Pulmonary artery endothelial cell (primary cell): ENCODE measurements around the gene SEMA4G. TPM values are rescaled to one million over a fixed set of nuclear protein-coding genes. Genes with fewer than 3 reads are reported as not detected.

ENCODE experiments used
- DNase-seq: peaks from one replicate; pipeline ENCODE4 v3.0.0-alpha.2; 2011; ENCODE audit warnings: low read depth, low spot score
- total RNA-seq: library from RNA; depleted of rRNA; stranded (reverse); fragments of >200 nt; gene quantifications from 2 replicates; pipeline ENCODE4 v1.2.3, GENCODE V29; 2014

Gene SEMA4G
- total RNA-seq, 1 donor from 2014 or later: 0.79 TPM

DNA sequence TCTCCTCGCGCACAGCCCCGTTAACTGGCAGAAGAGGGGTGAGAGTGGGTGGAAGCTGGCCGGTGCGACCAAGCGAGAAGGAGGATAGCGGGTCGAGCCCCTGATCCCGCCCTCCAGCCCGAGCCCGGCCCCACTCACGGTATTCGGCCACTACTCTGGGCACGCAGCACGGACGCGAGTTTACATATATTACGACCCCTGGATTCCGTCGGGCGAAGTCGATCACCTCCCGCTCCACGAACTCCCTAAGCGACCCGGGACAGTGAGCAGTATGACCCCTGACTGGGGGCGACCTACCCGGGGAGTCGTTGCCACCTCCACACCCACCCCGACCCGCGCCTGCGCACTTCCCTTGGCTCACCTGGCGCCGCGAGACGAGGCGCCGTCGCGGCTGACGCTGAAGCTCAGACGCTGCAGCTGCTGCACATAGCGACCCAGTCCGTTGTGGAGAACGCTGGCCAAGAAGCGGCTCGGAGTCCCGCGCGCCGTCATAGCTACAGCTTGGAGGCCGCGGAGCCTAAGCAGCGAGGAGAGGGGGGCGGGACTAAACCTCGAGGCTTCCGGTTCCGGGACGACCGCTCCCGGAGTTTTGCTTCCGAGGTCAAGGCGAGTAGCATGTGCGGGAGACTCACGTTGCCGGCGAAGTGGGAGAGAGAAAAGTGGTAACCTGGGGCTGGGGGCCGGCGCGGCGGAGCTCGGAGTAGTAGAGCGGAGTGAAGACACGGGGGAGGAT is 17.8 kb downstream of the SEMA4G start, which contains the start of the genes MRPL43 and TWNK:
TSS of gene MRPL43 (minus strand) at position 546 of the 733 bp plus-strand sequence. CDS start at position 492, 54 bp downstream.
TSS of gene TWNK (plus strand) at position 592 of the 733 bp plus-strand sequence. CDS start 668 bp downstream, outside the sequence.
- no peak for DNase-seq

DNA sequence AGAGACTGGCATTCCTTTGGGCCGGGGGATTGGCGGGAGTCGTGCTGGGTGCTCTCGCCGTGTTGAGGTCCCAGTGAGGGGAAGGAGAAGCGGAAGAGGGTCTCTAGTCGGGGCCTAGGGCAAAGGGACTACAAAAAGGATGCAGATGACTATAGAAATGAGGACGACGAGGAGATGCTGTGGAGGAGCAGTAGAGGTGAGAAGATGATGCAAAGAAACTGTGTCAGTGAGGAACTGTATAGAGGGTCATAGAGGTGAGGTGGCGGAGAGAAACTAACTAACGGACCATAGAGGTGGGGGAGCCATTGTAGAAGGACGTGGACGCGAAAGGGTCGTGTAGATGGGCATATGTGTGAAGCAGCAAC is 18.4 kb downstream of the SEMA4G start:
- DNase-seq: no peak

DNA sequence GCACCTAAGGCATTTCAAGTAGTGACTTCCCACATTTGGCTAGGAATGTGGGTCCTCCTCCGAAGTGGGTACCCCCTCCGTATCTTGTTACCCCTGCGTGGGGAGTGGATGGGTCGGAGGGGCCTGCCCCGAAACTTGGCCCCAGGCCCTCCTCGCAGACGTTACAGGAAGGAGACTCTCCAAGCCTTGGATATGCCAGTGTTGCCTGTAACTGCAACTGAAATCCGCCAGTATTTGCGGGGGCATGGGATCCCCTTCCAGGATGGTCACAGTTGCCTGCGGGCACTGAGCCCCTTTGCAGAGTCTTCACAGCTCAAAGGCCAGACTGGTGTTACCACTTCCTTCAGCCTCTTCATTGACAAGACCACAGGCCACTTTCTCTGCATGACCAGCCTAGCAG is 18.9 kb downstream of the SEMA4G start:
- DNase-seq: no peak

DNA sequence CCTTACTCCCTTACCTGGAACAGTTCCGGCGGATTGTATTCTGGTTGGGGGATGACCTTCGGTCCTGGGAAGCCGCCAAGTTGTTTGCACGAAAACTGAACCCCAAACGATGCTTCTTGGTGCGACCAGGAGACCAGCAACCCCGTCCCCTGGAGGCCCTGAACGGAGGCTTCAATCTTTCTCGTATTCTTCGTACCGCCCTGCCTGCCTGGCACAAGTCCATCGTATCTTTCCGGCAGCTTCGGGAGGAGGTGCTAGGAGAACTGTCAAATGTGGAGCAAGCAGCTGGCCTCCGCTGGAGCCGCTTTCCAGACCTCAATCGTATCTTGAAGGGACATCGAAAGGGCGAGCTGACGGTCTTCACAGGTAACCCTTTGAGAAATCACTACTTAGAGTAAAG is 19.8 kb downstream of the SEMA4G start:
- no peak for DNase-seq

DNA sequence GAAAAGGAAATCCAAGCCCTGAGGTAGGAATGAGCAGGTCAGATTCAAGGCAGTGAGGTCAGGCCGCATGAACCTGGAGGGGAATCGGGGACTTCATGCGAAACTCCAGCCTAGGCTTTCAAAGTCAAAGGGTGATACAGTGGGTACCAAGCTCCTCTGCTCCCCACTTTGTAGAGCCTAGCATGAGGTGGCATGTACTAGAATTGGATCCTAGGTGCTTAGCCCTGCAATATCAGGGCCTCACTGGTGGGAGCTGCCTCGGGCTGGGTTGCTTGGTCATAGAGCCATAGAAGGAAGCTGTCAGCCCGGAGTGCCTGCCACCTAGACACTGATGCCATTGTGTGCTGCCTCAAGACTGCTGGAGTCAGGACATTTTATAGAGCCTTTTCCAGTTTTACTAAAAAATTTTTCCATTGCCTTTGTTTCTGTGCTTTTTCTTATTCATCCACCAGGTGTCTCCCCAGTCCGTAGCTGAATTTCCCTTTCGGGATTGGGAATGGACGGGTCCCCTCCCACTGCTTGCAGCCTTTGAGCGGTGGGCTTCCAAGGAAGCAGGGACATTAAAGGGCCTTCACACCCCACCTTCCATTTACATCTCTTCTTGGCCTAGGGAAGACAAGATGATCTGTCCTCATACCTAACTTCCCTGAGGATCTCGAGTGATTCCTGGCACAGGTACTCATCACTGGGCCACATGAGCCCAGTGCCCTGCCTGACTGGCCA is 24.8 kb downstream of the SEMA4G start:
- DNase-seq: no peak

DNA sequence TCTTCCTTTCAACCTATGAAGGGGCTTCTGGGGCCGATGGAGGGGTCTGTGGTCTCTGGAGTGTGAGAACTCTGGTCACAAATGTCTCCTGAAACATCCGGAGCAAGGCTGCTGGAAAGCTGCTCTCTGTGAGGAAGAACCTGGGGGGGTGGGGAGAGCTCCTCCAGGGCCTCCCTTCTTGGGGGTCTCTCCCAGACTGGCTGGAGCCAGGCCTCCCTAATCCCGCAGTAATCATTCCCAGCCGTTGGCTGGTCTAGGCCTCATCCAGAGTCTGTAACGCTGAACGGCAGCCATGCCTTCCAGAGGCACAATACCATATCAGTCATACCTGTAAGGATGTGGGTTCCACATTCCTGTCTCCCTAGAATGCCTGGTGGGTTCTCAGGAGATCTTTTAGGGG is 25.9 kb downstream of the SEMA4G start:
- DNase-seq: no peak

DNA sequence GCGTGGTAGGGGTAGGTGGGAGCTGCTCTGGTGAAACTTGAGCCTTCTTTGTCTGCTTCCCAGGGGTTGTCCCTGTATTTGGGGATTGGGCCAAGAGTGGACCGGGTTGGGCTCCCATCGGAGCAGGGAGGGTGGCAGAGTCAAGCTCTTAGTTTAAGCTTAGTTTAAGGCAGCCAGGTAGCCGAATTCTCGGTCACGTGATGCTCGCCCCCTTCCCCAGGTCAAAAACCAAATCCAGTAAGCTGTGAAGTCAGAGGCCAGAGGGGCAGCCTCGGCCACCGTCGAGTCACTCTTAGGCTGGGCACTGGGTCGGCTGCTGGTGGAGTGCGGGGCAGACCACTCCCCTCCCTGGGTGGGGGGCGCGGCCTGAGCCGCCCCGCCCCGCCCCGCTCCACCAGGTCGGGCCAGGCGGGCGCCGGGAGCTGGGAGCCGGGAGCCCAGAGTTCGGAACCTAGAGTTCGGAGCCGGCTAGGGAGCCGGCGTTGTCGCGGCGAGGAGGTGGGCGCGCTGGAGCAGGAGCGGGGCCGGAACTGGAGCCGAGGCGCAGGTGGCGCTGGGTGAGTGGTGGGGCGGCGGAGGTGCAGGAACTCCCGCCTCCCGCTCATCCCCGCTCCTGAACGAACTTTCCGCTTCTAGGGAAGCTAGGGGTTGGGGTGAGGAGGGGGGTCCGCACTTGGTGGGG is 27.5 kb downstream of the SEMA4G start:
- no peak for DNase-seq

DNA sequence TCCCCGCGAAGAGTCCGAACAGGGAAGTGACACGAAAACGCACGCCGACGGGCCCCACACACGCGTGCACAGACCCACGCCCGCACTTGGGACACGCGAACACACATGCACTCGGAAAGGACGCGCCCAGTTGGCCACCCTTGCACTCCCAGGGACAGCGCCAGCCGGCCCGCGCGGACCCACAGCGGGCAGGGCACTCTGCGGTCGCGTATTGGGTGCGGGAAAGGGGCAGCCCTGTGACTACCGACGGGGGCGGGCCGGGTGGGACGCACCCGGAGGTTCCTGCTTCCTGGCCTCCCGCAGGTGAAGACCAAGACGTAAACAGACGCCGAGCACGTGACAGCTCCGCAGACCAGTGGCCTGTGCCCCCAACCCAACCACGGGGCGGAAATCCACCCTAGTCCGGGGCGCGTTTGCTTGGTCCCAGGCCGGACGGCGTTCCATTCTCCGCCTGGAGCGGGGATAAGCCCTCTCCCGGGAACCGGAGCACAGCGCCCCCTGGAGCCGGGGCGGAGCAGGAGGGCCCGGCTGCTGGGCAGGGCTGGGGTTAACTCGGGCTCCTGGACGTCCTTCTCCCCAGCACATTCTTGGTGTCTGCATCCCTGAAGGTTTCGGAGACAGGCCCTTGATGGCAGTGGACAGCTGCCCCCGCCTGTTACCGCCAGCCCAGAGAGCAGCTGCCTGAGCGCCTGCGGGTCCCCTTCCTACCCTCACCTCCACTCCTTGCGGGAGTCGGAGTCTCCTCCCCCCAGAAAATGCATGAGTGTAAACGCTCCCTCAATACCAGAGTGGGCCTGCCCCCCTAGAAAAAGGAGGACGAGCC is 28.3 kb downstream of the SEMA4G start:
- DNase-seq: no peak

DNA sequence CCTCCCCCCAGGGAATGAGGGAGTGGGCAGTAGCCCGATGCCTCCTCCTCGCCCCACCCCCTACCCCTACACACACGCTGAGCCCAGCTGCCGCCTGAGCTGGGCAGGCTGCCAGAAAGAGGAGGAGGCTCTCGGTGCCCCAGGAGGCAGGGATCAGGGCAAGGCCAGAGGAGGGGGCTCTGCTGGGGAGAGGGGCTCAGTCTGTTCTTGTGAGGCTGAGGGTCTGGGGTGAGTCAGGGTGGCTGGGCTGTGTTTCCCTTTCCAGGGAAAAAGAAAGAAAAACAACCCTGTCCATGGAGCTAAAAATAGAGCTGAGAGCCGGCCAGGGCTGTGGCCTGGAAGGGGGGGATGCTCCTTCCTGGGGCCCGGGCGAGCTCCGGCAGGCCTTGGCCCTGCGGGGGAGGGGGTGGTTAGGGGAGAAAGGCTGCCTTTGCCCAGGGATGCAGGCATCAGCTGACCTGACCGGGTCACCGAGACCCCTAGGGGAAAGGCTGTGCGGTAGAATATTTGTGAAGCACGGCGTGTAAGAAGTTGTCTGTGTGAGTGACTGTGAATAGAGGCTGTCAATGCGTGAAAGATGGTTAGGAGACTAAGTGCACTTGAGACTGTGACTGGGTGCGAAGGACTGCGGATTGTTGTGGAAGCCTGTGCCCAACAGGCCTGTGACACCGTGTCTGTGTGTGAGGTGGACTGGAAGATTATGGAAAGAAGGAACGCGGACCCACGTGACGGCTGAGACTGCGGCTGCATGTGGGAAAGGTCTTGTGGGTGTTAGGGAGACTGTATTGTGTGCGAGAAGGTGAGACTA is 29.1 kb downstream of the SEMA4G start:
- no peak for DNase-seq

DNA sequence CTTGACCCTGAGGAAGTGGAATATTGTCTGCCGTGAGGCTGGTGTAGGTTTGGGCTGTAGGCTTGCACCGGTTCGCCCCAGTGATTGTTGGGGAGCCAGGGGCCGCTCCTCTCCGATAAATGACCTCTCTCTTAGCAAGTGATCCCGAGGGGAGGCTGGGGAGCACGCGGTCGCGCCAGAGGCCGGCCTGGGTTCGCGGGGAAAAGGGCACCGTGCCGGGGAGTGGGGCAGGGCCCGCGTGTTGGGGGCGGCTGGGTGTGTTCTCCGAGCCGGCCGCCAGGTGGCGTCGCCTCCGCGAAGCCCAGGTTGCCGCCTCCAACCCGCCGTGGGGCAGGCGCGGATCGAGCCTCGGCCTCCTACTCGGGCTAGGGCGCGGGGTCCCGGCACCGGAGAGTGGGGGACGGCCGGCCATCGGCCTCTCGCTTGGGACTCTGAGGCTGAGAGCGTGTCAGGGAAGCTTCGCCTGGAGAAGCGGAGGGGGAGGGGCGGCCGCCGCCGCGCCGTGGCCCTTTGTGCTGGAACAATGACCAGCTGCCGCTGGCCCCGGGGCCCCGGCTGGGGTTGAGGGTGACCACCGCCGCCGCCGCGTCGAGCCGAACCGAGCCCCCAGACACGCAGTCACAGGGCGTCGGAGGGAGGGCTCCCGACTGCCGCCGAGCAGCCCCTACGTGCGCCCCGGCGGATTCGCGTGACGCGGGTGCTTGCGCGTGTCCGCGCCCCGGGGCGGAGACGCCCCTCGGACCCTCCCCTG is 29.9 kb downstream of the SEMA4G start:
- no peak for DNase-seq

DNA sequence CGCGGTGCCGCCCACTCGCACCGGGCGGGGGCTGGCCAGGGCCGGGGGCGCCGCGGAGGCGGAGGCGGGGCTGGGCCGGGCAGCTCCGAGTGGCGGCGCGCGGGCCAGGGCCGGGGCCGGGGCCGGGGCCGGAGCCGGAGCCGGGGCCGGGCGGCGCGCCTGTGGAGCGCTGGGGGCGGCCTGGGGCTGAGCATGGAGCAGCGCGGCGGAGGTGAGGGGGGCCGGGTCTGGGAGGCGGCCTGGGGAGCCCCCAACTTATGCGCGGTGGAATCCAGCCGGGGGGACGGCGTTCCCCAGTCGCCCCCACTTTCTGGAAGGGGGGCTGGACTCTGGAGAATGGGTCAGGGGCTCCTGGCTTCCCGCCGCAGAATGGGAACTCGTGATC is 30.4 kb downstream of the SEMA4G start, which contains the start of gene LZTS2:
TSS of gene LZTS2 (plus strand) at position 67 of the 385 bp plus-strand sequence. CDS start 2,731 bp downstream, outside the sequence.
- DNase-seq: no peak

DNA sequence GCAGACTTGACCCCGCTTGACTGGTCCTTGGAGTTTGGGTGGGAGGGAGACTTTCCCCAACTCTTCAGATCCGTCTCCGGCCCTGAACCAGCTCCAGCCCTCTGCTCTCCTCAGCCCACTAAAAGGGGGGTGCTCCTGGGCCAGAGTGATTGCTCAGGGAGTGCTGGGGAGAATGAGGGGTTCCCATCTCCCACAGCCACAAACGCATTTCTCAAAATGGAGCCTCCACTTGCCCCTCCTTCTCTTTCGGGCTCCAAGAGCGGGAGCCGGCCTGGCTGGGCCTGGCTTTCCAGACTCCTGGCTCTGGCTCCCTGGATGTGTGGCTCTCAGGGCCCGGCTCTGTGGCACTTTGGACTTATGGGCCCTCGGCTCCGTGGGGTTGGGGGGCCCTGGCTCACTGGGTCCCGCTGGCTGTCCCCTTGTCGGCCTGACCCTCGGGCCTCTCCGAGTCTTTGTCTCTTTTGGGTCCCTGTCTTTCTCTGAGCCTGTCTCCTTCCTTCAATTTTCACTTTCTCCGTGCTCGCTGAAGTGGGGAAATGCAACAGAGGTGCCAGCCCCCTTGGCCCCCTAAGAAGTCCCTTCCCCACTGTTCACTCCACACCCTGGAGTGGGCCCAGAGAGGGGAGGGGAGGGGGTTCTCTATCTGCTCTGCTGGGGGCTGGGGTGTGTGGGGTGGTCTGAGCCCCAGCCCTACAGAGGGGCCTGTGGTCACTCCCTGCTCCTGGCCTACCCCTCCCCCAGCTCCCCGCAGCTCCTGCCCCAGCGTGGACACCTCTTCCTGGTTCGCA is 31.0 kb downstream of the SEMA4G start:
- DNase-seq: no peak

DNA sequence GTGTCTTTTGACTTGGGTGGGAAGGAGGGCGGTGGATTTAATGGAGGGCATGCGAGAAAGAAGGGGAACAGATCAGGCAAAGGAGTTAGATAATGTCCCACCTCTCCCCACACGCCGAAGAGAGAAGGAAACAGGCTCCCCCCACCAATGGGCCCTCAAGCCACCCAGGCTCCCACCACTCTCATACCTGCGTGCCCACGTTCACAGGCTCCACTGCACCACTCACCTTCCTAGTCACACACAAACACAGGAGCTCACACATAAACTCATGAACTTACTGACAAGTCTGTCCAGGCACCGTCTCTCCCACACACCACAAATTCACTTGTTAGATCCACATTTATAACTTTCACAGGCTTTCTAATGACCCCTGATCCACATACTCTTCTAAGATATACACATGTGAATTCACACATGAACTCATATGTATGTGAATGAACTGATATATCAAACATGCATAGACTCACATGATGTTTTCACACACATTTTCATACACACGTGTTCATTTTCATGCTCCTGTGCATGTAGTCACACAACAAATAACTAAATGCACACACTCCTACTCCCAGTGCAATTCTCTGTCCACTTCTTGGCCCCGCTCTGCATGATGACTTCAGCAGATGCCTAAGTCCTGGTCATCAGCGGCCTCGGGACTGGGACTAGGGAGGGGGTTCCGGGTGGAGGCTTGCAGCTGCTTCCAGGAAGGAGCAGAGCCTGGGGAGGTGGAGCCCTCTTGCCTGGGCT is 31.8 kb downstream of the SEMA4G start:
- DNase-seq: peak; percentile 89

DNA sequence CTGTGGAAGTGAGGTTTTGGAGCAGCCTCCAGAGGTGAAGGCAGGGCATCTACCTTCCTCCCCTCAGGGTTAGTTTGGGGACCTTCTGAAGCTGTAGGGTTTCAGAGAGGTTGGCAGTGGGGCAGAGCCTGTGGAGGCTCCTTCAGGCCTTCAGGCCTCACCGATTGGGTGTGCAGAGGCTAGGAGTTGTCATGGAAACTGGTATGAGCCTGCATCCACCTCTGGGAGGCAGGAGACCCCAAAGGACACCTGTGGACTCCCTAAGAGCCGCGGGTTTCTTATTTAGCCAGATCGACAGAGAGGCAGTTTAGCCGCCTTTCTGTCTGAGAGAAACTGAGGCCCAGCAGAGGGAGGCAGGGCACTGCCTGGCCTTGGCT is 32.3 kb downstream of the SEMA4G start:
- no peak for DNase-seq

DNA sequence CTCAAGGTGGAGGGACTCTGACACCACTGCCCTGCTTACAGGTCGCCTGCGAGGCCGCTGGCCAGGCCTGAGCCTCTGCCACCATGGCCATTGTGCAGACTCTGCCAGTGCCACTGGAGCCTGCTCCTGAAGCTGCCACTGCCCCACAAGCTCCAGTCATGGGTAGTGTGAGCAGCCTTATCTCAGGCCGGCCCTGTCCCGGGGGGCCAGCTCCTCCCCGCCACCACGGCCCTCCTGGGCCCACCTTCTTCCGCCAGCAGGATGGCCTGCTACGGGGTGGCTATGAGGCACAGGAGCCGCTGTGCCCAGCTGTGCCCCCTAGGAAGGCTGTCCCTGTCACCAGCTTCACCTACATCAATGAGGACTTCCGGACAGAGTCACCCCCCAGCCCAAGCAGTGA is 33.2 kb downstream of the SEMA4G start:
- no peak for DNase-seq

DNA sequence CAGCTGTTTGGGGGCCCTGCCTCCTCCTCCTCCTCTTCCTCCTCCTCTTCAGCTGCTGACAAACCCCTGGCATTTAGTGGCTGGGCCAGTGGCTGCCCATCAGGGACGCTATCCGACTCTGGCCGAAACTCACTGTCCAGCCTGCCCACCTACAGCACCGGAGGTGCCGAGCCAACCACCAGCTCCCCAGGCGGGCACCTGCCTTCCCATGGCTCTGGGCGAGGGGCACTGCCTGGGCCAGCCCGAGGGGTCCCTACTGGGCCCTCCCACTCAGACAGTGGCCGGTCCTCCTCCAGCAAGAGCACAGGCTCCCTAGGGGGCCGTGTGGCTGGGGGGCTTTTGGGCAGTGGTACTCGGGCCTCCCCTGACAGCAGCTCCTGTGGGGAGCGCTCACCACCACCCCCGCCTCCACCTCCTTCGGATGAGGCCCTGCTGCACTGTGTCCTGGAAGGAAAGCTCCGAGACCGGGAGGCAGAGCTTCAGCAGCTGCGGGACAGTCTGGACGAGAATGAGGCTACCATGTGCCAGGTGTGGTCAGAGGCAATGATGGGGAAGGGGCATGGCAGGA is 34.4 kb downstream of the SEMA4G start:
- no peak for DNase-seq

DNA sequence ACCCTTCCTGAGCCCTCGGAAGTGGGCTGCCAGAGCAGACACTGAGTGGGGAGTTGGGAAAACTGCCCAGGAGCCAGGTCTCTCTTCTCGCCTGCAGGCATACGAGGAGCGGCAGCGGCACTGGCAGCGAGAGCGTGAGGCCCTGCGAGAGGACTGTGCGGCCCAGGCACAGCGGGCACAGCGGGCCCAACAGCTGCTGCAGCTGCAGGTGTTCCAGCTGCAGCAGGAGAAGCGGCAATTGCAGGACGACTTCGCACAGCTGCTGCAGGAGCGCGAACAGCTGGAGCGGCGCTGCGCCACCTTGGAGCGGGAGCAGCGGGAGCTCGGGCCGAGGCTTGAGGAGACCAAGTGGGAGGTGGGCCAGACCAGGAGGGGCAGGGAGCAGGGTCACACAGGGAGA is 36.1 kb downstream of the SEMA4G start:
- no peak for DNase-seq
